Posterior cingulate gyrus (tissue), 11 donors: ENCODE data around the gene MYBPHL.

ENCODE experiments used
- DNase-seq, 10 donors: peaks; one replicate each; pipeline versions ENCODE4 v3.0.0 to v3.0.0-alpha.2; 2020 to 2021; ENCODE audit warnings: mixed read lengths in 3 of 10
- intact Hi-C: fragments of 100-400 bp; cut with DNase I; formaldehyde crosslinking; loops from one replicate; pipeline ENCODE4 v1.15.1; 2023

MYBPHL gene

GRCh38 chr1:109246141-109246551 lies 60.7 kb downstream of the MYBPHL start:
- peak in 3 of 10 donors; percentile 13 to 33 (median 30) for DNase-seq

GRCh38 chr1:109243860-109244552 lies 62.8 kb downstream of the MYBPHL start:
- intact Hi-C loops, result no loop called here
- DNase-seq, result peak in 2 of 10 donors; percentile 8 to 9

More at GRCh38 chr1:109246141-109246551, 60.7 kb downstream of the MYBPHL start:
- intact Hi-C loops, result no loop called here

GRCh38 chr1:109243221-109243620 lies 63.6 kb downstream of the MYBPHL start:
- intact Hi-C loops, result no loop called here

GRCh38 chr1:109242387-109242786 lies 64.4 kb downstream of the MYBPHL start:
- intact Hi-C loops, result no loop called here

More at GRCh38 chr1:109243221-109243620, 63.6 kb downstream of the MYBPHL start:
- DNase-seq, result peak in 2 of 10 donors; percentile 11 to 55

More at GRCh38 chr1:109242387-109242786, 64.4 kb downstream of the MYBPHL start:
- DNase-seq, result peak in 2 of 10 donors; percentile 84 to 90
